HEK293 (cell line): Measurements from ENCODE around the gene PPP1R10.

Experiments used
- PRDM1 ChIP-seq: fragments of 450-650 bp; formaldehyde crosslinking; IDR thresholded peaks from 2 replicates; pipeline ENCODE4; 2016; ENCODE audit warnings: missing biosample characterization, missing genetic modification characterization
- RBAK ChIP-seq: fragments of 450-650 bp; formaldehyde crosslinking; IDR thresholded peaks from 2 replicates; pipeline ENCODE4 v1.5.1; 2016; ENCODE audit warnings: missing biosample characterization, missing genetic modification characterization
- SCRT2 ChIP-seq: fragments of 450-650 bp; formaldehyde crosslinking; IDR thresholded peaks from 2 replicates; pipeline ENCODE4 v1.5.1; 2016; ENCODE audit warnings: missing biosample characterization, missing genetic modification characterization
- SP7 ChIP-seq: fragments of 450-650 bp; formaldehyde crosslinking; IDR thresholded peaks from 2 replicates; pipeline ENCODE4 v1.5.1; 2016; ENCODE audit warnings: missing biosample characterization, missing genetic modification characterization
- ZBTB17 ChIP-seq: fragments of 450-650 bp; formaldehyde crosslinking; IDR thresholded peaks from 2 replicates; pipeline ENCODE4 v1.5.1; 2016; ENCODE audit warnings: missing biosample characterization, missing genetic modification characterization
- ZEB2 ChIP-seq: fragments of 450-650 bp; formaldehyde crosslinking; IDR thresholded peaks from 2 replicates; pipeline ENCODE4 v1.5.1; 2016; ENCODE audit warnings: missing biosample characterization, missing genetic modification characterization
- ZNF10 ChIP-seq: fragments of 450-650 bp; formaldehyde crosslinking; IDR thresholded peaks from 2 replicates; pipeline ENCODE4 v1.5.1; 2017; ENCODE audit warnings: missing biosample characterization, missing genetic modification characterization
- ZNF169 ChIP-seq: fragments of 450-650 bp; formaldehyde crosslinking; IDR thresholded peaks from 2 replicates; pipeline ENCODE4 v1.5.1; 2016; ENCODE audit warnings: missing biosample characterization, missing genetic modification characterization
- ZNF184 ChIP-seq: fragments of 450-650 bp; IDR thresholded peaks from 2 replicates; pipeline ENCODE4 v1.5.1; 2018; ENCODE audit warnings: missing biosample characterization, mild to moderate bottlenecking, missing genetic modification characterization
- ZNF214 ChIP-seq: fragments of 450-650 bp; formaldehyde crosslinking; IDR thresholded peaks from 2 replicates; pipeline ENCODE4 v1.5.1; 2017; ENCODE audit warnings: missing biosample characterization, mild to moderate bottlenecking, missing genetic modification characterization, borderline replicate concordance
- ZNF223 ChIP-seq: fragments of 450-650 bp; formaldehyde crosslinking; IDR thresholded peaks from 2 replicates; pipeline ENCODE4 v1.5.1; 2016; ENCODE audit warnings: missing biosample characterization, missing genetic modification characterization
- ZNF37A ChIP-seq: fragments of 450-650 bp; IDR thresholded peaks from 2 replicates; pipeline ENCODE4 v1.5.1; 2018; ENCODE audit warnings: missing biosample characterization, missing genetic modification characterization
- ZNF391 ChIP-seq: fragments of 450-650 bp; formaldehyde crosslinking; IDR thresholded peaks from 2 replicates; pipeline ENCODE4 v1.5.1; 2016; ENCODE audit warnings: low read depth, missing biosample characterization, missing genetic modification characterization, borderline replicate concordance
- ZNF394 ChIP-seq: fragments of 450-650 bp; formaldehyde crosslinking; IDR thresholded peaks from 2 replicates; pipeline ENCODE4 v1.5.1; 2016; ENCODE audit warnings: missing biosample characterization, missing genetic modification characterization, mild to moderate bottlenecking, moderate library complexity, borderline replicate concordance
- ZNF677 ChIP-seq: fragments of 450-650 bp; IDR thresholded peaks from 2 replicates; pipeline ENCODE4 v1.5.0; 2018; ENCODE audit warnings: missing biosample characterization, mild to moderate bottlenecking, missing genetic modification characterization, moderate library complexity
- ZNF707 ChIP-seq: fragments of 450-650 bp; formaldehyde crosslinking; IDR thresholded peaks from 2 replicates; pipeline ENCODE4 v1.5.1; 2016; ENCODE audit warnings: missing biosample characterization, missing genetic modification characterization
- ZNF843 ChIP-seq: fragments of 450-650 bp; formaldehyde crosslinking; IDR thresholded peaks from 2 replicates; pipeline ENCODE4 v1.5.1; 2016; ENCODE audit warnings: missing biosample characterization, missing genetic modification characterization
- ZSCAN30 ChIP-seq: fragments of 450-650 bp; IDR thresholded peaks from 2 replicates; pipeline ENCODE4 v1.5.1; 2018; ENCODE audit warnings: missing biosample characterization, mild to moderate bottlenecking, missing genetic modification characterization, moderate library complexity
- TF ChIP-seq, protein P1 (sequence below): fragments of 450-650 bp; formaldehyde crosslinking; IDR thresholded peaks from 2 replicates; pipeline ENCODE4 v1.5.1; 2017; ENCODE audit warnings: missing biosample characterization, missing genetic modification characterization
- TF ChIP-seq, protein P2 (sequence below): fragments of 450-650 bp; formaldehyde crosslinking; IDR thresholded peaks from 2 replicates; pipeline ENCODE4 v1.5.1; 2016; ENCODE audit warnings: missing biosample characterization, missing genetic modification characterization
- TF ChIP-seq, protein P3 (sequence below): fragments of 450-650 bp; IDR thresholded peaks from 2 replicates; pipeline ENCODE4 v1.5.1; 2018; ENCODE audit warnings: missing biosample characterization, missing genetic modification characterization
- TF ChIP-seq, protein P4 (sequence below): fragments of 450-650 bp; formaldehyde crosslinking; IDR thresholded peaks from 2 replicates; pipeline ENCODE4 v1.5.1; 2016; ENCODE audit warnings: missing biosample characterization, missing genetic modification characterization
- TF ChIP-seq, protein P5 (sequence below): fragments of 450-650 bp; formaldehyde crosslinking; IDR thresholded peaks from 2 replicates; pipeline ENCODE4 v1.5.1; 2016; ENCODE audit warnings: missing biosample characterization, missing genetic modification characterization
- TF ChIP-seq, protein P6 (sequence below): fragments of 450-650 bp; formaldehyde crosslinking; IDR thresholded peaks from 2 replicates; pipeline ENCODE4 v1.5.1; 2016; ENCODE audit warnings: missing biosample characterization, missing genetic modification characterization
- TF ChIP-seq, protein P7 (sequence below): fragments of 450-650 bp; formaldehyde crosslinking; IDR thresholded peaks from 2 replicates; pipeline ENCODE4 v1.5.1; 2016; ENCODE audit warnings: missing biosample characterization, missing genetic modification characterization
- TF ChIP-seq, protein P8 (sequence below): IDR thresholded peaks from 2 replicates; pipeline ENCODE4 v1.6.1; 2011; ENCODE audit warnings: mild to moderate bottlenecking, low read depth, low read length, borderline replicate concordance

The PPP1R10 gene

DNA sequence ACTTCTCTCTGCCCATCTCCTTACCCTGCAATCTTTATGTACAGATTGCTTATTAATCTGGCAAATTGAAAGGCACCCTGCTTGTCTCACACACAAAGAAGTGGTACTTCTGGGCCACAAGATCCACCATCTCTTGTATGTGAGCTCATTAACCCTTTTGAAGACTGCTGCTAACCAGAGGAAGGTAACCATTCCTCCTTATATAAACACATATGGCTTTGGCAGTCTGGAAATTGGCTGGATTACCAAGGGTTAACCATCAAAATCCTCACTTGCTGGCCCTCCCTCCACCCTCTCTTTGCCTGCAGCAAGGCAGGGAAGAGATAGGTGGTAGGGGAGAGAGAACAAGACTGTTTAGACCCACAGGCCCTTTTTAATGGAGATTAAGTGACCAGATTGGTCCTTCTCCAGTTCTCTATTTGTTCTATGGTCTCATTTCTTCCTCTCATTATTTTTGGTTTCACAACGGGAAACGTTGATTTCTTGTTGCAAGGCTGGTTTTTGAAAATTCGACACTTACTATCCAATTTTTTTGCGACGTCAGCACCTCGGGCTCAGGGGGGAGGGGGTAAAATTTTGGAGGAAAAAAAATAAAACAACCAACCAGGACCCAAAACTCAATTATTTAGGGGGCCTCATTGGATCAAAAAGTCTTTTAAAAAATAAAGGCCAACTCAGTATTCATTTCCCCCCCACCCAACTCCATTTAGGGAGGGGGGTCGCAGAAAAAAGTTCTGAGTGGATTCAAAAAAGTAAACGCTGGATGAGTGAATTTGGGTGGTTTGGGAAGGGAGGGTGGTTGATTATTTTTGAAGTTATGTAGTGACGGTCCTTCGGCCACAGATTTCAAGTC, 859 bp downstream of the PPP1R10 start (continued):
- TF ChIP-seq, protein P1, sequence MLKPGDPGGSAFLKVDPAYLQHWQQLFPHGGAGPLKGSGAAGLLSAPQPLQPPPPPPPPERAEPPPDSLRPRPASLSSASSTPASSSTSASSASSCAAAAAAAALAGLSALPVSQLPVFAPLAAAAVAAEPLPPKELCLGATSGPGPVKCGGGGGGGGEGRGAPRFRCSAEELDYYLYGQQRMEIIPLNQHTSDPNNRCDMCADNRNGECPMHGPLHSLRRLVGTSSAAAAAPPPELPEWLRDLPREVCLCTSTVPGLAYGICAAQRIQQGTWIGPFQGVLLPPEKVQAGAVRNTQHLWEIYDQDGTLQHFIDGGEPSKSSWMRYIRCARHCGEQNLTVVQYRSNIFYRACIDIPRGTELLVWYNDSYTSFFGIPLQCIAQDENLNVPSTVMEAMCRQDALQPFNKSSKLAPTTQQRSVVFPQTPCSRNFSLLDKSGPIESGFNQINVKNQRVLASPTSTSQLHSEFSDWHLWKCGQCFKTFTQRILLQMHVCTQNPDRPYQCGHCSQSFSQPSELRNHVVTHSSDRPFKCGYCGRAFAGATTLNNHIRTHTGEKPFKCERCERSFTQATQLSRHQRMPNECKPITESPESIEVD (tag by site-specific recombination) = no peak
- no peak for TF ChIP-seq ZNF677
- TF ChIP-seq, protein P2, sequence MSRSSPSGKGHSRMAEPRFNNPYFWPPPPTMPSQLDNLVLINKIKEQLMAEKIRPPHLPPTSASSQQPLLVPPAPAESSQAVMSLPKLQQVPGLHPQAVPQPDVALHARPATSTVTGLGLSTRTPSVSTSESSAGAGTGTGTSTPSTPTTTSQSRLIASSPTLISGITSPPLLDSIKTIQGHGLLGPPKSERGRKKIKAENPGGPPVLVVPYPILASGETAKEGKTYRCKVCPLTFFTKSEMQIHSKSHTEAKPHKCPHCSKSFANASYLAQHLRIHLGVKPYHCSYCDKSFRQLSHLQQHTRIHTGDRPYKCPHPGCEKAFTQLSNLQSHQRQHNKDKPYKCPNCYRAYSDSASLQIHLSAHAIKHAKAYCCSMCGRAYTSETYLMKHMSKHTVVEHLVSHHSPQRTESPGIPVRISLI (tag by site-specific recombination) = no peak
- no peak; the same call in 1 of the 2 replicates for TF ChIP-seq ZBTB17
- TF ChIP-seq ZNF184 (tag by site-specific recombination) = 0 out of 2 replicates have a peak, but pooled peaks have one; percentile 36
- no peak for TF ChIP-seq ZNF37A (tag by site-specific recombination)
- TF ChIP-seq SCRT2 (tag by site-specific recombination) = 0 out of 2 replicates have a peak, but pooled peaks have one; percentile 2
- peak; percentile 48; the same call in 1 of the 2 replicates for TF ChIP-seq ZEB2 (tag by site-specific recombination)
- no peak for TF ChIP-seq ZNF843 (tag by site-specific recombination)
- TF ChIP-seq ZNF169 (tag by site-specific recombination) = no peak
- TF ChIP-seq, protein P3, sequence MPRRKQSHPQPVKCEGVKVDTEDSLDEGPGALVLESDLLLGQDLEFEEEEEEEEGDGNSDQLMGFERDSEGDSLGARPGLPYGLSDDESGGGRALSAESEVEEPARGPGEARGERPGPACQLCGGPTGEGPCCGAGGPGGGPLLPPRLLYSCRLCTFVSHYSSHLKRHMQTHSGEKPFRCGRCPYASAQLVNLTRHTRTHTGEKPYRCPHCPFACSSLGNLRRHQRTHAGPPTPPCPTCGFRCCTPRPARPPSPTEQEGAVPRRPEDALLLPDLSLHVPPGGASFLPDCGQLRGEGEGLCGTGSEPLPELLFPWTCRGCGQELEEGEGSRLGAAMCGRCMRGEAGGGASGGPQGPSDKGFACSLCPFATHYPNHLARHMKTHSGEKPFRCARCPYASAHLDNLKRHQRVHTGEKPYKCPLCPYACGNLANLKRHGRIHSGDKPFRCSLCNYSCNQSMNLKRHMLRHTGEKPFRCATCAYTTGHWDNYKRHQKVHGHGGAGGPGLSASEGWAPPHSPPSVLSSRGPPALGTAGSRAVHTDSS = peak; percentile 89
- peak; percentile 7; the same call in 1 of the 2 replicates for TF ChIP-seq SP7
- TF ChIP-seq, protein P4, sequence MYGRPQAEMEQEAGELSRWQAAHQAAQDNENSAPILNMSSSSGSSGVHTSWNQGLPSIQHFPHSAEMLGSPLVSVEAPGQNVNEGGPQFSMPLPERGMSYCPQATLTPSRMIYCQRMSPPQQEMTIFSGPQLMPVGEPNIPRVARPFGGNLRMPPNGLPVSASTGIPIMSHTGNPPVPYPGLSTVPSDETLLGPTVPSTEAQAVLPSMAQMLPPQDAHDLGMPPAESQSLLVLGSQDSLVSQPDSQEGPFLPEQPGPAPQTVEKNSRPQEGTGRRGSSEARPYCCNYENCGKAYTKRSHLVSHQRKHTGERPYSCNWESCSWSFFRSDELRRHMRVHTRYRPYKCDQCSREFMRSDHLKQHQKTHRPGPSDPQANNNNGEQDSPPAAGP = peak; percentile 33; the same call in 1 of the 2 replicates
- TF ChIP-seq ZNF707 (tag by site-specific recombination) = no peak
- TF ChIP-seq ZNF223 (tag by site-specific recombination) = no peak
- TF ChIP-seq, protein P5, sequence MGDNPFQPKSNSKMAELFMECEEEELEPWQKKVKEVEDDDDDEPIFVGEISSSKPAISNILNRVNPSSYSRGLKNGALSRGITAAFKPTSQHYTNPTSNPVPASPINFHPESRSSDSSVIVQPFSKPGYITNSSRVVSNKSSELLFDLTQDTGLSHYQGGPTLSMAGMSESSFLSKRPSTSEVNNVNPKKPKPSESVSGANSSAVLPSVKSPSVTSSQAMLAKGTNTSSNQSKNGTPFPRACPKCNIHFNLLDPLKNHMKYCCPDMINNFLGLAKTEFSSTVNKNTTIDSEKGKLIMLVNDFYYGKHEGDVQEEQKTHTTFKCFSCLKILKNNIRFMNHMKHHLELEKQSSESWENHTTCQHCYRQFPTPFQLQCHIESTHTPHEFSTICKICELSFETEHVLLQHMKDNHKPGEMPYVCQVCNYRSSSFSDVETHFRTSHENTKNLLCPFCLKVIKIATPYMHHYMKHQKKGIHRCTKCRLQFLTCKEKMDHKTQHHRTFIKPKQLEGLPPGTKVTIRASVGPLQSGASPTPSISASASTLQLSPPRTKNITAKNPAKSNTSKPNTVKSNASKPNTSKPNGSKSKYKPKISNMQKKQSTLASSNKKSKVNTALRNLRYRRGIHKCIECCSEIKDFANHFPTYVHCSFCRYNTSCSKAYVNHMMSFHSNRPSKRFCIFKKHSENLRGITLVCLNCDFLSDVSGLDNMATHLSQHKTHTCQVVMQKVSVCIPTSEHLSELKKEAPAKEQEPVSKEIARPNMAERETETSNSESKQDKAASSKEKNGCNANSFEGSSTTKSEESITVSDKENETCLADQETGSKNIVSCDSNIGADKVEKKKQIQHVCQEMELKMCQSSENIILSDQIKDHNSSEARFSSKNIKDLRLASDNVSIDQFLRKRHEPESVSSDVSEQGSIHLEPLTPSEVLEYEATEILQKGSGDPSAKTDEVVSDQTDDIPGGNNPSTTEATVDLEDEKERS (tag by site-specific recombination) = no peak
- TF ChIP-seq, protein P6, sequence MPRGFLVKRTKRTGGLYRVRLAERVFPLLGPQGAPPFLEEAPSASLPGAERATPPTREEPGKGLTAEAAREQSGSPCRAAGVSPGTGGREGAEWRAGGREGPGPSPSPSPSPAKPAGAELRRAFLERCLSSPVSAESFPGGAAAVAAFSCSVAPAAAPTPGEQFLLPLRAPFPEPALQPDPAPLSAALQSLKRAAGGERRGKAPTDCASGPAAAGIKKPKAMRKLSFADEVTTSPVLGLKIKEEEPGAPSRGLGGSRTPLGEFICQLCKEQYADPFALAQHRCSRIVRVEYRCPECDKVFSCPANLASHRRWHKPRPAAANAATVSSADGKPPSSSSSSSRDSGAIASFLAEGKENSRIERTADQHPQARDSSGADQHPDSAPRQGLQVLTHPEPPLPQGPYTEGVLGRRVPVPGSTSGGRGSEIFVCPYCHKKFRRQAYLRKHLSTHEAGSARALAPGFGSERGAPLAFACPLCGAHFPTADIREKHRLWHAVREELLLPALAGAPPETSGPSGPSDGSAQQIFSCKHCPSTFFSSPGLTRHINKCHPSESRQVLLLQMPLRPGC = no peak
- TF ChIP-seq ZNF391 = 0 out of 2 replicates have a peak, but pooled peaks have one; percentile 23
- TF ChIP-seq ZSCAN30 (tag by site-specific recombination) = 0 out of 2 replicates have a peak, but pooled peaks have one; percentile 45
- no peak for TF ChIP-seq ZNF394
- TF ChIP-seq, protein P7, sequence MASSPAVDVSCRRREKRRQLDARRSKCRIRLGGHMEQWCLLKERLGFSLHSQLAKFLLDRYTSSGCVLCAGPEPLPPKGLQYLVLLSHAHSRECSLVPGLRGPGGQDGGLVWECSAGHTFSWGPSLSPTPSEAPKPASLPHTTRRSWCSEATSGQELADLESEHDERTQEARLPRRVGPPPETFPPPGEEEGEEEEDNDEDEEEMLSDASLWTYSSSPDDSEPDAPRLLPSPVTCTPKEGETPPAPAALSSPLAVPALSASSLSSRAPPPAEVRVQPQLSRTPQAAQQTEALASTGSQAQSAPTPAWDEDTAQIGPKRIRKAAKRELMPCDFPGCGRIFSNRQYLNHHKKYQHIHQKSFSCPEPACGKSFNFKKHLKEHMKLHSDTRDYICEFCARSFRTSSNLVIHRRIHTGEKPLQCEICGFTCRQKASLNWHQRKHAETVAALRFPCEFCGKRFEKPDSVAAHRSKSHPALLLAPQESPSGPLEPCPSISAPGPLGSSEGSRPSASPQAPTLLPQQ (tag by site-specific recombination) = no peak
- TF ChIP-seq ZNF214 (tag by site-specific recombination) = no peak
- TF ChIP-seq PRDM1 = no peak
- TF ChIP-seq RBAK (tag by site-specific recombination) = no peak
- TF ChIP-seq, protein P8, sequence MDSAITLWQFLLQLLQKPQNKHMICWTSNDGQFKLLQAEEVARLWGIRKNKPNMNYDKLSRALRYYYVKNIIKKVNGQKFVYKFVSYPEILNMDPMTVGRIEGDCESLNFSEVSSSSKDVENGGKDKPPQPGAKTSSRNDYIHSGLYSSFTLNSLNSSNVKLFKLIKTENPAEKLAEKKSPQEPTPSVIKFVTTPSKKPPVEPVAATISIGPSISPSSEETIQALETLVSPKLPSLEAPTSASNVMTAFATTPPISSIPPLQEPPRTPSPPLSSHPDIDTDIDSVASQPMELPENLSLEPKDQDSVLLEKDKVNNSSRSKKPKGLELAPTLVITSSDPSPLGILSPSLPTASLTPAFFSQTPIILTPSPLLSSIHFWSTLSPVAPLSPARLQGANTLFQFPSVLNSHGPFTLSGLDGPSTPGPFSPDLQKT = no peak
- peak; percentile 74 for TF ChIP-seq ZNF10
